Measurements from ENCODE around the gene TBC1D17.

The TBC1D17 gene

GRCh38 chr19:49862391-49863253 is 14.9 kb upstream of the TBC1D17 start:
- DNase-seq, result no peak

- no peak for DNase-seq
Measured at GRCh38 chr19:49863254-49863934, 14.1 kb upstream of the TBC1D17 start.

- no peak for DNase-seq
Measured at GRCh38 chr19:49863935-49864320, 13.6 kb upstream of the TBC1D17 start.

GRCh38 chr19:49864890-49865289 is 12.6 kb upstream of the TBC1D17 start:
- DNase-seq, result no peak

- DNase-seq, result peak; percentile 81 to 87 (median 84)
Measured at GRCh38 chr19:49866933-49867782, 10.3 kb upstream of the TBC1D17 start, which contains the start of gene PNKP. TSS of gene PNKP (minus strand) at chr19:49867576. CDS start at chr19:49867204, 372 bp downstream.

- DNase-seq, result no peak
Measured at GRCh38 chr19:49869009-49869483, 8.5 kb upstream of the TBC1D17 start.

- peak; percentile 68 to 75 (median 70) for DNase-seq
Measured at GRCh38 chr19:49869484-49870308, 7.8 kb upstream of the TBC1D17 start.

- no peak for DNase-seq
Measured at GRCh38 chr19:49870309-49870901, 7.1 kb upstream of the TBC1D17 start.

- DNase-seq, result no peak
Measured at GRCh38 chr19:49871349-49871985, 6.0 kb upstream of the TBC1D17 start.

- no peak for DNase-seq
Measured at GRCh38 chr19:49872245-49873128, 5.0 kb upstream of the TBC1D17 start.

GRCh38 chr19:49873129-49873521 is 4.4 kb upstream of the TBC1D17 start:
- no peak for DNase-seq

GRCh38 chr19:49873834-49874233 is 3.7 kb upstream of the TBC1D17 start:
- DNase-seq, result no peak

- DNase-seq, result no peak
Measured at GRCh38 chr19:49874503-49875157, 2.9 kb upstream of the TBC1D17 start.

- DNase-seq, result no peak
Measured at GRCh38 chr19:49875177-49875576, 2.3 kb upstream of the TBC1D17 start.

GRCh38 chr19:49875857-49876421 is 1.6 kb upstream of the TBC1D17 start:
- peak in 3 of 4 experiments; percentile 34 to 59 (median 40) for DNase-seq

- DNase-seq, result peak; percentile 88 to 95 (median 92)
Measured at GRCh38 chr19:49876422-49877019, 981 bp upstream of the TBC1D17 start.

- peak; percentile 95 to 98 (median 98) for DNase-seq
Measured at GRCh38 chr19:49877879-49878743, 609 bp downstream of the TBC1D17 start.

- no peak for DNase-seq
Measured at GRCh38 chr19:49878744-49879070, 1.2 kb downstream of the TBC1D17 start.

Measured in activated CD4-positive, CD25-positive, alpha-beta regulatory T cell (primary cell).